ENCODE data around the gene LMF1. TPM values are rescaled to one million over a fixed set of nuclear protein-coding genes. Genes with fewer than 3 reads are reported as not detected.
A peak's percentile ranks its signal among the peaks of the same experiment; 100 is the strongest.
"Not testable (repeated sequence)": the region's sequence is repeated elsewhere in the genome, so short reads cannot be mapped to it uniquely, and the experiment has no call there.

Gene LMF1
- total RNA-seq, 2 donors from 2014 or later: 26.9 to 33.2 TPM

GRCh38 chr16:830871-831570, 139.8 kb downstream of the LMF1 start:
- H3K27ac Mint-ChIP-seq: no peak overlapping the region
- H3K4me3 Mint-ChIP-seq: no peak overlapping the region
- H3K36me3 Mint-ChIP-seq (ENCODE audit: insufficient read depth in 2 of 2): peaks cover 0 to 1% of the 10 kb centered on the region in 2 donors
- H3K4me1 Mint-ChIP-seq (ENCODE audit: low read depth): no peaks in the 10 kb centered on the region
- no peaks in the 10 kb centered on the region for H3K9me3 Mint-ChIP-seq
- ATAC-seq (replicated peaks in 1 of 2) (no peak), DNase-seq (no peak)
- peaks cover 9% of the 10 kb centered on the region for H3K27me3 Mint-ChIP-seq (ENCODE audit: low read depth)

GRCh38 chr16:830107-830870, 140.5 kb downstream of the LMF1 start:
- no peak overlapping the region for H3K27ac Mint-ChIP-seq
- no peaks in the 10 kb centered on the region for H3K36me3 Mint-ChIP-seq (ENCODE audit: insufficient read depth in 2 of 2)
- H3K9me3 Mint-ChIP-seq: no peaks in the 10 kb centered on the region
- H3K4me3 Mint-ChIP-seq: no peak overlapping the region
- ATAC-seq (replicated peaks in 1 of 2): no peak
- no peak for DNase-seq
- H3K27me3 Mint-ChIP-seq (ENCODE audit: low read depth): peaks cover 9% of the 10 kb centered on the region
- H3K4me1 Mint-ChIP-seq (ENCODE audit: low read depth): no peaks in the 10 kb centered on the region

- Mint-ChIP-seq H3K27me3 (ENCODE audit: low read depth) (peaks cover 9% of the 10 kb centered on the region), H3K27ac (no peak overlapping the region), H3K4me3 (no peak overlapping the region), H3K4me1 (ENCODE audit: low read depth) (no peaks in the 10 kb centered on the region), H3K36me3 (ENCODE audit: insufficient read depth in 2 of 2) (no peaks in the 10 kb centered on the region), H3K9me3 (no peaks in the 10 kb centered on the region)
- no peak for ATAC-seq (replicated peaks in 1 of 2)
- DNase-seq: no peak
These were observed 141.9 kb downstream of the LMF1 start for GRCh38 chr16:828891-829290.

GRCh38 chr16:827513-827912, 143.3 kb downstream of the LMF1 start:
- H3K36me3 Mint-ChIP-seq (ENCODE audit: insufficient read depth in 2 of 2): no peaks in the 10 kb centered on the region
- no peaks in the 10 kb centered on the region for H3K4me1 Mint-ChIP-seq (ENCODE audit: low read depth)
- ATAC-seq (replicated peaks in 1 of 2) (no peak), DNase-seq (no peak)
- peaks cover 9% of the 10 kb centered on the region for H3K27me3 Mint-ChIP-seq (ENCODE audit: low read depth)
- no peak overlapping the region for H3K27ac Mint-ChIP-seq
- H3K4me3 Mint-ChIP-seq: no peak overlapping the region
- H3K9me3 Mint-ChIP-seq: no peaks in the 10 kb centered on the region

GRCh38 chr16:825341-826061, 145.3 kb downstream of the LMF1 start:
- Mint-ChIP-seq H3K4me3 (peak overlapping the region in 1 of 2 donors; percentile 22), H3K4me1 (ENCODE audit: low read depth) (no peaks in the 10 kb centered on the region), H3K9me3 (no peaks in the 10 kb centered on the region), H3K36me3 (ENCODE audit: insufficient read depth in 2 of 2) (no peaks in the 10 kb centered on the region), H3K27me3 (ENCODE audit: low read depth) (peaks cover 9% of the 10 kb centered on the region), H3K27ac (no peak overlapping the region)
- ATAC-seq (replicated peaks in 1 of 2) (no peak), DNase-seq (no peak)

- ATAC-seq (replicated peaks in 1 of 2) (no peak), DNase-seq (no peak)
- H3K36me3 Mint-ChIP-seq (ENCODE audit: insufficient read depth in 2 of 2): no peaks in the 10 kb centered on the region
- no peak overlapping the region for H3K4me3 Mint-ChIP-seq
- H3K27me3 Mint-ChIP-seq (ENCODE audit: low read depth): peaks cover 9% of the 10 kb centered on the region
- no peak overlapping the region for H3K27ac Mint-ChIP-seq
- H3K9me3 Mint-ChIP-seq: no peaks in the 10 kb centered on the region
- H3K4me1 Mint-ChIP-seq (ENCODE audit: low read depth): peaks cover 7% of the 10 kb centered on the region
These were observed 146.2 kb downstream of the LMF1 start for GRCh38 chr16:824601-825000.

GRCh38 chr16:824194-824593, 146.6 kb downstream of the LMF1 start:
- Mint-ChIP-seq H3K4me1 (ENCODE audit: low read depth) (peaks cover 11% of the 10 kb centered on the region), H3K9me3 (no peaks in the 10 kb centered on the region), H3K27me3 (ENCODE audit: low read depth) (peaks cover 9% of the 10 kb centered on the region), H3K4me3 (no peak overlapping the region), H3K36me3 (ENCODE audit: insufficient read depth in 2 of 2) (no peaks in the 10 kb centered on the region), H3K27ac (no peak overlapping the region)
- no peak for ATAC-seq (replicated peaks in 1 of 2)
- DNase-seq: no peak

GRCh38 chr16:822909-823297, 147.9 kb downstream of the LMF1 start:
- Mint-ChIP-seq H3K9me3 (no peaks in the 10 kb centered on the region), H3K36me3 (ENCODE audit: insufficient read depth in 2 of 2) (no peaks in the 10 kb centered on the region), H3K27ac (no peak overlapping the region), H3K4me3 (no peak overlapping the region), H3K27me3 (ENCODE audit: low read depth) (peaks cover 9% of the 10 kb centered on the region), H3K4me1 (ENCODE audit: low read depth) (peaks cover 11% of the 10 kb centered on the region)
- ATAC-seq (replicated peaks in 1 of 2): no peak
- DNase-seq: no peak

- Mint-ChIP-seq H3K36me3 (ENCODE audit: insufficient read depth in 2 of 2) (no peaks in the 10 kb centered on the region), H3K27me3 (ENCODE audit: low read depth) (peaks cover 9% of the 10 kb centered on the region), H3K4me1 (ENCODE audit: low read depth) (peaks cover 11% of the 10 kb centered on the region), H3K4me3 (no peak overlapping the region), H3K27ac (no peak overlapping the region), H3K9me3 (no peaks in the 10 kb centered on the region)
- ATAC-seq (replicated peaks in 1 of 2) (no peak), DNase-seq (no peak)
These were observed 148.4 kb downstream of the LMF1 start for GRCh38 chr16:822174-822908.

- ATAC-seq (replicated peaks in 1 of 2) (no peak), DNase-seq (no peak)
- Mint-ChIP-seq H3K36me3 (ENCODE audit: insufficient read depth in 2 of 2) (no peaks in the 10 kb centered on the region), H3K9me3 (no peaks in the 10 kb centered on the region), H3K4me3 (no peak overlapping the region), H3K27ac (no peak overlapping the region), H3K4me1 (ENCODE audit: low read depth) (peaks cover 11% of the 10 kb centered on the region), H3K27me3 (ENCODE audit: low read depth) (peaks cover 9% of the 10 kb centered on the region)
These were observed 149.0 kb downstream of the LMF1 start for GRCh38 chr16:821751-822150.

- Mint-ChIP-seq H3K27ac (no peak overlapping the region), H3K27me3 (ENCODE audit: low read depth) (peaks cover 9% of the 10 kb centered on the region), H3K4me1 (ENCODE audit: low read depth) (peaks cover 11% of the 10 kb centered on the region), H3K9me3 (no peaks in the 10 kb centered on the region), H3K36me3 (ENCODE audit: insufficient read depth in 2 of 2) (no peaks in the 10 kb centered on the region), H3K4me3 (no peak overlapping the region)
- no peak for DNase-seq
- ATAC-seq (replicated peaks in 1 of 2): no peak
These were observed 150.0 kb downstream of the LMF1 start for GRCh38 chr16:820748-821147.

- H3K27ac Mint-ChIP-seq; ATAC-seq (replicated peaks in 1 of 2); DNase-seq; H3K9me3 Mint-ChIP-seq; H3K36me3 Mint-ChIP-seq (ENCODE audit: insufficient read depth in 2 of 2); H3K27me3 Mint-ChIP-seq (ENCODE audit: low read depth): not testable (repeated sequence)
- H3K4me1 Mint-ChIP-seq (ENCODE audit: low read depth): peaks cover 11% of the 10 kb centered on the region
- peak overlapping the region in 1 of 2 donors; percentile 38 for H3K4me3 Mint-ChIP-seq
These were observed 150.8 kb downstream of the LMF1 start for GRCh38 chr16:820044-820408.
